GM21619 (cell line): ENCODE results near the gene SIX3.

Source experiments
- ATAC-seq: cut with Tn5 transposase; IDR thresholded peaks from one replicate; pipeline ENCODE4 v1.9.1; 2021; ENCODE audit not compliant: unreplicated experiment

The SIX3 gene

GRCh38 chr2:44941551-44942234 lies at the start of gene SIX3:
TSS of gene SIX3 (plus strand) at chr2:44941702. CDS start at chr2:44942105, 403 bp downstream.
- no peak for ATAC-seq

GRCh38 chr2:44894058-44894457 lies 47.4 kb upstream of the SIX3 start:
- ATAC-seq: peak; percentile 54

GRCh38 chr2:44895061-44895460 lies 46.4 kb upstream of the SIX3 start:
- ATAC-seq: no peak

GRCh38 chr2:44897406-44897805 lies 44.1 kb upstream of the SIX3 start:
- ATAC-seq: no peak

- ATAC-seq: no peak
Measured at GRCh38 chr2:44902217-44903137, 39.0 kb upstream of the SIX3 start.

- ATAC-seq: no peak
Measured at GRCh38 chr2:44904578-44904977, 36.9 kb upstream of the SIX3 start.

- no peak for ATAC-seq
Measured at GRCh38 chr2:44906972-44907371, 34.5 kb upstream of the SIX3 start.

- ATAC-seq: no peak
Measured at GRCh38 chr2:44909831-44910230, 31.7 kb upstream of the SIX3 start.

- ATAC-seq: no peak
Measured at GRCh38 chr2:44912660-44913059, 28.8 kb upstream of the SIX3 start.

- ATAC-seq: no peak
Measured at GRCh38 chr2:44916291-44916690, 25.2 kb upstream of the SIX3 start.

GRCh38 chr2:44918095-44918775 lies 23.3 kb upstream of the SIX3 start:
- no peak for ATAC-seq

- no peak for ATAC-seq
Measured at GRCh38 chr2:44920751-44921150, 20.8 kb upstream of the SIX3 start.

- no peak for ATAC-seq
Measured at GRCh38 chr2:44922776-44923175, 18.7 kb upstream of the SIX3 start.

- no peak for ATAC-seq
Measured at GRCh38 chr2:44925561-44926136, 15.9 kb upstream of the SIX3 start.

GRCh38 chr2:44926957-44927356 lies 14.5 kb upstream of the SIX3 start:
- ATAC-seq: no peak

GRCh38 chr2:44927985-44928482 lies 13.5 kb upstream of the SIX3 start:
- ATAC-seq: no peak

- ATAC-seq: no peak
Measured at GRCh38 chr2:44928483-44929158, 12.9 kb upstream of the SIX3 start.

GRCh38 chr2:44929159-44929734 lies 12.3 kb upstream of the SIX3 start:
- ATAC-seq: no peak

- no peak for ATAC-seq
Measured at GRCh38 chr2:44929735-44930273, 11.7 kb upstream of the SIX3 start.
